GM23248 (cell line): Measurements from ENCODE around the gene RERE. TPM values are rescaled to one million over a fixed set of nuclear protein-coding genes. Genes with fewer than 3 reads are reported as not detected.

ENCODE experiments used
- DNase-seq: peaks from one replicate; pipeline ENCODE4 v3.0.0-alpha.2; 2015
- H2AFZ ChIP-seq: fragments of 200-600 bp; sonication (generic); 2 replicates; pipeline ENCODE4 v1.6.1; 2016; ENCODE audit warnings: antibody characterized with exemption
- H3F3A ChIP-seq: fragments of 200-600 bp; sonication (generic); 2 replicates; pipeline ENCODE4 v1.6.1; 2016; ENCODE audit warnings: mild to moderate bottlenecking, antibody characterized with exemption, mixed run types; ENCODE audit not compliant: insufficient read depth
- H3K27ac ChIP-seq: fragments of 200-600 bp; sonication (generic); 2 replicates; pipeline ENCODE4 v1.5.1; 2016; ENCODE audit warnings: mild to moderate bottlenecking
- H3K27me3 ChIP-seq: fragments of 200-600 bp; sonication (generic); replicated peaks from 2 replicates; pipeline ENCODE4 v1.6.1; 2016; ENCODE audit warnings: mild to moderate bottlenecking; ENCODE audit not compliant: insufficient read depth
- H3K36me3 ChIP-seq: fragments of 200-600 bp; sonication (generic); 2 replicates; pipeline ENCODE4 v1.6.1; 2016; ENCODE audit warnings: low read depth, mild to moderate bottlenecking
- H3K4me1 ChIP-seq: fragments of 200-600 bp; sonication (generic); 2 replicates; pipeline ENCODE4 v1.6.1; 2016; ENCODE audit warnings: mild to moderate bottlenecking; ENCODE audit not compliant: insufficient read depth
- H3K4me2 ChIP-seq: fragments of 200-600 bp; sonication (generic); one replicate; pipeline ENCODE4 v1.6.1; 2016; ENCODE audit warnings: mild to moderate bottlenecking; ENCODE audit not compliant: unreplicated experiment
- H3K4me3 ChIP-seq: fragments of 200-600 bp; sonication (generic); 2 replicates; pipeline ENCODE4 v1.5.1; 2016; ENCODE audit warnings: mild to moderate bottlenecking
- H3K79me2 ChIP-seq: fragments of 200-600 bp; sonication (generic); 2 replicates; pipeline ENCODE4 v1.6.1; 2016; ENCODE audit warnings: mild to moderate bottlenecking; ENCODE audit not compliant: insufficient read depth
- H3K9ac ChIP-seq: fragments of 200-600 bp; sonication (generic); 2 replicates; pipeline ENCODE4 v1.6.1; 2016; ENCODE audit warnings: mild to moderate bottlenecking
- H3K9me2 ChIP-seq: fragments of 200-600 bp; sonication (generic); 2 replicates; pipeline ENCODE4 v1.6.1; 2016; ENCODE audit warnings: mixed run types, mild to moderate bottlenecking, moderate library complexity; ENCODE audit not compliant: insufficient read depth
- H3K9me3 ChIP-seq: fragments of 200-600 bp; sonication (generic); one replicate; pipeline ENCODE4 v1.6.1; 2017; ENCODE audit warnings: low read depth
- H4K20me1 ChIP-seq: fragments of 200-600 bp; sonication (generic); 2 replicates; pipeline ENCODE4 v1.6.0; 2016; ENCODE audit not compliant: insufficient read depth
- EZH2 ChIP-seq: fragments of 200-600 bp; sonication (generic); IDR thresholded peaks from 2 replicates; pipeline ENCODE4 v1.6.1; 2018; ENCODE audit warnings: antibody characterized with exemption, mild to moderate bottlenecking; ENCODE audit not compliant: insufficient read depth, poor library complexity, severe bottlenecking
- EZH2phosphoT487 ChIP-seq: fragments of 200-600 bp; sonication (generic); IDR thresholded peaks from 2 replicates; pipeline ENCODE4 v1.6.1; 2018; ENCODE audit warnings: antibody characterized with exemption, moderate library complexity, mild to moderate bottlenecking, low read depth; ENCODE audit not compliant: insufficient read depth
- WGBS, 2 experiments: methylation state at CpG; one replicate each; pipeline ENCODE4 v1.1.6; 2015 to 2017; ENCODE audit warnings: low lambda C conversion rate in 2 of 2, low coverage in 1 of 2; ENCODE audit errors: missing lambda C conversion rate in 2 of 2; 5-methylcytosine and 5-hydroxymethylcytosine counted together
- in situ Hi-C: fragments of 300-500 bp; cut with MboI; formaldehyde crosslinking; loops from 2 replicates; pipeline ENCODE4 v1.15.0; 2020
- polyA plus RNA-seq: library from polyadenylated mRNA; unstranded; fragments of >200 nt; fragmentation: Nextera tagmentation; extraction: Ambion mirVana; gene quantifications from 2 replicates; pipeline ENCODE4 v1.2.1, GENCODE V29; 2016
- total RNA-seq: library from RNA; depleted of rRNA; stranded (reverse); fragments of >200 nt; shearing (Covaris generic); gene quantifications from 2 replicates; pipeline ENCODE4 v1.2.3, GENCODE V29; 2014

RERE gene
- total and polyA plus RNA-seq, 2 experiments from 2014 or later = 26.0 to 26.2 TPM

- no peaks in the 10 kb centered on the region for H3K9me3 ChIP-seq
- no peaks in the 10 kb centered on the region for H3K9me2 ChIP-seq
- no peak overlapping the region for H3K9ac ChIP-seq
- H4K20me1 ChIP-seq = no peaks in the 10 kb centered on the region
- no peak overlapping the region for H3K4me3 ChIP-seq
- peaks cover 42% of the 10 kb centered on the region for H3F3A ChIP-seq
- H3K4me1 ChIP-seq = peaks cover 38% of the 10 kb centered on the region
- peaks cover 31% of the 10 kb centered on the region; the same call in 1 of the 2 replicates for H3K79me2 ChIP-seq
- no peak for TF ChIP-seq EZH2phosphoT487
- TF ChIP-seq EZH2 = no peak
- no peaks in the 10 kb centered on the region for H3K27me3 ChIP-seq
- H2AFZ ChIP-seq = no peak overlapping the region
- H3K36me3 ChIP-seq = no peaks in the 10 kb centered on the region
- in situ Hi-C loops = no loop called here
- no peak overlapping the region for H3K4me2 ChIP-seq
- DNase-seq = peak; percentile 45
- WGBS, 2 experiments = 49 to 53% methylated on average over 4 of the region's 4 CpGs
- no peak overlapping the region for H3K27ac ChIP-seq
Measured at GRCh38 chr1:8460132-8460544, 357.3 kb downstream of the RERE start.

GRCh38 chr1:8458607-8459006, 358.8 kb downstream of the RERE start:
- no peaks in the 10 kb centered on the region for H3K9me3 ChIP-seq
- no peaks in the 10 kb centered on the region for H3K9me2 ChIP-seq
- H3K27ac ChIP-seq = no peak overlapping the region
- DNase-seq = no peak
- peaks cover 41% of the 10 kb centered on the region for H3F3A ChIP-seq
- H3K4me1 ChIP-seq = peaks cover 37% of the 10 kb centered on the region
- TF ChIP-seq EZH2phosphoT487 = no peak
- in situ Hi-C loops = no loop called here
- no peaks in the 10 kb centered on the region for H4K20me1 ChIP-seq
- H3K27me3 ChIP-seq = no peaks in the 10 kb centered on the region
- H3K9ac ChIP-seq = no peak overlapping the region
- no peak overlapping the region for H3K4me2 ChIP-seq
- no peak overlapping the region for H3K4me3 ChIP-seq
- H3K79me2 ChIP-seq = peaks cover 40% of the 10 kb centered on the region
- H3K36me3 ChIP-seq = no peaks in the 10 kb centered on the region
- WGBS, 2 experiments = 96 to 98% methylated on average over 3 of the region's 3 CpGs
- H2AFZ ChIP-seq = no peak overlapping the region

GRCh38 chr1:8457760-8458381, 359.6 kb downstream of the RERE start:
- H3K9me3 ChIP-seq = no peaks in the 10 kb centered on the region
- H3K27me3 ChIP-seq = no peaks in the 10 kb centered on the region
- peaks cover 30% of the 10 kb centered on the region for H3K4me1 ChIP-seq
- peaks cover 34% of the 10 kb centered on the region for H3F3A ChIP-seq
- H3K4me3 ChIP-seq = no peak overlapping the region
- no peak for DNase-seq
- H3K4me2 ChIP-seq = no peak overlapping the region
- peaks cover 47% of the 10 kb centered on the region for H3K79me2 ChIP-seq
- no peak overlapping the region for H3K27ac ChIP-seq
- H3K36me3 ChIP-seq = no peaks in the 10 kb centered on the region
- TF ChIP-seq EZH2 = no peak
- TF ChIP-seq EZH2phosphoT487 = no peak
- in situ Hi-C loops = no loop called here
- H3K9me2 ChIP-seq = no peaks in the 10 kb centered on the region
- H3K9ac ChIP-seq = no peak overlapping the region
- H4K20me1 ChIP-seq = no peaks in the 10 kb centered on the region
- H2AFZ ChIP-seq = no peak overlapping the region
- WGBS, 2 experiments = 98% methylated on average over 7 of the region's 7 CpGs

- peaks cover 56% of the 10 kb centered on the region for H3K79me2 ChIP-seq
- no peak overlapping the region for H3K4me2 ChIP-seq
- H3K27me3 ChIP-seq = no peaks in the 10 kb centered on the region
- no peaks in the 10 kb centered on the region for H4K20me1 ChIP-seq
- TF ChIP-seq EZH2 = no peak
- TF ChIP-seq EZH2phosphoT487 = no peak
- 89 to 91% methylated on average over 1 of the region's 1 CpG for WGBS, 2 experiments
- H3K27ac ChIP-seq = peak overlapping the region; percentile 68
- H2AFZ ChIP-seq = no peak overlapping the region
- H3K4me1 ChIP-seq = peaks cover 27% of the 10 kb centered on the region
- no peak overlapping the region for H3K9ac ChIP-seq
- no peak overlapping the region for H3K4me3 ChIP-seq
- H3F3A ChIP-seq = peaks cover 32% of the 10 kb centered on the region
- H3K9me2 ChIP-seq = no peaks in the 10 kb centered on the region
- H3K36me3 ChIP-seq = no peaks in the 10 kb centered on the region
- in situ Hi-C loops = no loop called here
- DNase-seq = no peak
- no peaks in the 10 kb centered on the region for H3K9me3 ChIP-seq
Measured at GRCh38 chr1:8456991-8457390, 360.4 kb downstream of the RERE start.
